Karpas-422 (cell line): ENCODE measurements around the gene AMER2. TPM values are rescaled to one million over a fixed set of nuclear protein-coding genes. Genes with fewer than 3 reads are reported as not detected.

Experiments
- DNase-seq: peaks from one replicate; pipeline ENCODE4 v3.0.0-alpha.2; 2015
- H2AFZ ChIP-seq: fragments of 200-600 bp; sonication (generic); 2 replicates; pipeline ENCODE4 v1.6.1; 2014; ENCODE audit warnings: antibody characterized with exemption, low read length, mixed read lengths
- H3K27ac ChIP-seq: fragments of 200-600 bp; sonication (generic); 2 replicates; pipeline ENCODE4 v1.5.1; 2014; ENCODE audit warnings: mild to moderate bottlenecking, low read length, moderate library complexity
- H3K27me3 ChIP-seq: fragments of 200-600 bp; sonication (generic); 2 replicates; pipeline ENCODE4 v1.6.1; 2014; ENCODE audit warnings: low read length, mixed read lengths
- H3K36me3 ChIP-seq: fragments of 200-600 bp; sonication (generic); 2 replicates; pipeline ENCODE4 v1.6.1; 2014; ENCODE audit warnings: low read length, mixed read lengths; ENCODE audit not compliant: insufficient read depth
- H3K4me1 ChIP-seq: fragments of 200-600 bp; sonication (generic); 2 replicates; pipeline ENCODE4 v1.6.1; 2014; ENCODE audit warnings: mild to moderate bottlenecking, low read length, mixed read lengths
- H3K4me2 ChIP-seq: fragments of 200-600 bp; sonication (generic); 2 replicates; pipeline ENCODE4 v1.6.1; 2014; ENCODE audit warnings: low read length, low read depth, mild to moderate bottlenecking; ENCODE audit not compliant: poor library complexity, severe bottlenecking
- H3K4me3 ChIP-seq: fragments of 200-600 bp; sonication (generic); 2 replicates; pipeline ENCODE4 v1.5.1; 2014; ENCODE audit warnings: mild to moderate bottlenecking, antibody characterized with exemption, low read length, mixed read lengths
- H3K79me2 ChIP-seq: fragments of 200-600 bp; sonication (generic); 2 replicates; pipeline ENCODE4 v1.6.1; 2014; ENCODE audit warnings: mild to moderate bottlenecking, low read length, mixed read lengths
- H3K9ac ChIP-seq: fragments of 200-600 bp; sonication (generic); 2 replicates; pipeline ENCODE4 v1.6.0; 2014; ENCODE audit warnings: low read length
- H3K9me2 ChIP-seq: fragments of 200-600 bp; sonication (generic), shearing (Covaris generic); replicated peaks from 2 replicates; pipeline ENCODE4 v1.6.0; 2014; ENCODE audit warnings: mild to moderate bottlenecking, low read length, moderate library complexity; ENCODE audit not compliant: insufficient read depth
- H3K9me3 ChIP-seq: fragments of 300-700, 200-600 bp; sonication (generic); 2 replicates; pipeline ENCODE4 v1.6.1; 2014; ENCODE audit warnings: low read length, mixed read lengths
- H4K20me1 ChIP-seq: fragments of 200-600 bp; sonication (generic); 2 replicates; pipeline ENCODE4 v1.6.1; 2014; ENCODE audit warnings: mild to moderate bottlenecking, antibody characterized with exemption, low read length, low read depth; ENCODE audit not compliant: insufficient read depth
- total RNA-seq: library from RNA; depleted of rRNA; stranded (reverse); fragments of >200 nt; shearing (Covaris generic); gene quantifications from 2 replicates; pipeline ENCODE4 v1.2.3, GENCODE V29; 2014; ENCODE audit warnings: low replicate concordance

Gene AMER2
- total RNA-seq, 1 experiment from 2014 or later, result not detected

DNA sequence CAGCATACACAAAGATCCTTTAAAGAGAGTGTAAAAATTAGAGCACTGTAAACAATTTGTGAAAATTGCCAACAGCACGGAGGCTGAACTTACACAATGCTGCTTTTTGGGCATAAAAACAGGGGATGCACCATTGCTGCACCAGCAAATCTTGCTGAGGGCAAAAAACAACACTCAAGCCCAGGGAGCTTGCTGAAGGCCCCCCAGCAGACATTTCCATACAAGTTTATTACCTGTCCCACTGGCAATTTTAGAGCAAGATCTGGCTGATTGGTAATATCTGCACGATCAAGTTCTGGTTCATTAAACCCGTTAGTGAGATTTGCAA lies 34.3 kb downstream of the AMER2 start:
- no peak overlapping the region for H3K9ac ChIP-seq
- no peak overlapping the region for H3K4me3 ChIP-seq
- DNase-seq, result no peak
- no peak overlapping the region for H2AFZ ChIP-seq
- no peaks in the 10 kb centered on the region for H3K9me2 ChIP-seq
- no peak overlapping the region for H3K4me2 ChIP-seq
- no peak overlapping the region for H3K27ac ChIP-seq
- H3K27me3 ChIP-seq, result no peaks in the 10 kb centered on the region
- H3K4me1 ChIP-seq, result no peaks in the 10 kb centered on the region
- H4K20me1 ChIP-seq, result no peaks in the 10 kb centered on the region
- no peaks in the 10 kb centered on the region for H3K79me2 ChIP-seq
- no peaks in the 10 kb centered on the region for H3K9me3 ChIP-seq
- H3K36me3 ChIP-seq, result no peaks in the 10 kb centered on the region

GRCh38 chr13:25136880-25137787 lies 35.0 kb downstream of the AMER2 start:
- Histone ChIP-seq H3K4me2 (no peak overlapping the region), H3K27ac (no peak overlapping the region), H3K9me3 (no peaks in the 10 kb centered on the region), H3K36me3 (no peaks in the 10 kb centered on the region), H4K20me1 (no peaks in the 10 kb centered on the region), H3K9me2 (no peaks in the 10 kb centered on the region), H3K9ac (no peak overlapping the region), H3K4me3 (no peak overlapping the region), H2AFZ (no peak overlapping the region), H3K79me2 (no peaks in the 10 kb centered on the region), H3K27me3 (no peaks in the 10 kb centered on the region), H3K4me1 (no peaks in the 10 kb centered on the region)
- no peak for DNase-seq

GRCh38 chr13:25135896-25136295 lies 36.2 kb downstream of the AMER2 start:
- H3K4me1 ChIP-seq, result no peaks in the 10 kb centered on the region
- H3K27ac ChIP-seq, result no peak overlapping the region
- no peak overlapping the region for H2AFZ ChIP-seq
- H3K79me2 ChIP-seq, result no peaks in the 10 kb centered on the region
- no peaks in the 10 kb centered on the region for H3K27me3 ChIP-seq
- no peaks in the 10 kb centered on the region for H3K9me3 ChIP-seq
- H3K36me3 ChIP-seq, result no peaks in the 10 kb centered on the region
- no peak overlapping the region for H3K4me3 ChIP-seq
- H3K9ac ChIP-seq, result no peak overlapping the region
- no peak overlapping the region for H3K4me2 ChIP-seq
- DNase-seq, result no peak
- no peaks in the 10 kb centered on the region for H3K9me2 ChIP-seq
- H4K20me1 ChIP-seq, result no peaks in the 10 kb centered on the region

GRCh38 chr13:25132751-25133390 lies 39.2 kb downstream of the AMER2 start:
- Histone ChIP-seq H3K9me2 (no peaks in the 10 kb centered on the region), H2AFZ (no peak overlapping the region), H3K4me2 (no peak overlapping the region), H3K4me3 (no peak overlapping the region), H4K20me1 (no peaks in the 10 kb centered on the region), H3K79me2 (no peaks in the 10 kb centered on the region), H3K9me3 (no peaks in the 10 kb centered on the region), H3K9ac (no peak overlapping the region), H3K4me1 (no peaks in the 10 kb centered on the region), H3K27ac (no peak overlapping the region), H3K36me3 (no peaks in the 10 kb centered on the region), H3K27me3 (no peaks in the 10 kb centered on the region)
- no peak for DNase-seq

GRCh38 chr13:25131881-25132420 lies 40.1 kb downstream of the AMER2 start:
- Histone ChIP-seq H3K79me2 (no peaks in the 10 kb centered on the region), H2AFZ (no peak overlapping the region), H3K9me3 (no peaks in the 10 kb centered on the region), H4K20me1 (no peaks in the 10 kb centered on the region), H3K4me3 (no peak overlapping the region), H3K27me3 (no peaks in the 10 kb centered on the region), H3K4me2 (no peak overlapping the region), H3K36me3 (no peaks in the 10 kb centered on the region), H3K9ac (no peak overlapping the region), H3K4me1 (peaks cover 1% of the 10 kb centered on the region), H3K27ac (no peak overlapping the region), H3K9me2 (no peaks in the 10 kb centered on the region)
- no peak for DNase-seq

DNA sequence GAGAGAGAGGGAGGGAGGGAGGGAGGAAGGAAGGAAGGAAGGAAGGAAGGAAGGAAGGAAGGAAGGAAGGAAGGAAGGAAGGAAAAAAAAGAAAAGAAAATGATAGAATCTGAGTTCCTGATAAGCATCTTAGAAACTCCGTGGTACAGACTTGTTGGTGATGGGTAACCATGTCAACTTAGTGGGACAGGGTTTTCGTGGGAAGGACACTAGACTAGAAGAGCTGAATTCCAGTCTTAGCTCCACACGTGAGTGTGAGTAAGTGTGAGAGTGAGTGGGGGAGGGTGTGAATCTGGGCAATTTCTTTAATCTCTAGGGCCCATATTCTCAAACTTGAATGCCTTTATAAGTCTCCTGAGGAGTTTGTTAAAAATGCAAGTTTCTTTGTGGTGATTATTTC lies 41.1 kb downstream of the AMER2 start:
- no peak for DNase-seq
- H3K4me2 ChIP-seq, result no peak overlapping the region
- no peak overlapping the region for H3K27ac ChIP-seq

GRCh38 chr13:25118378-25118905 lies 53.6 kb downstream of the AMER2 start:
- Histone ChIP-seq H2AFZ (peak overlapping the region; percentile 48), H3K27me3 (no peaks in the 10 kb centered on the region), H3K4me3 (peak overlapping the region; percentile 35), H3K9me2 (no peaks in the 10 kb centered on the region), H3K9me3 (no peaks in the 10 kb centered on the region), H3K9ac (peak overlapping the region; percentile 34), H4K20me1 (no peaks in the 10 kb centered on the region), H3K27ac (peak overlapping the region; percentile 74), H3K36me3 (no peaks in the 10 kb centered on the region), H3K79me2 (no peaks in the 10 kb centered on the region), H3K4me2 (peak overlapping the region; percentile 64), H3K4me1 (peaks cover 18% of the 10 kb centered on the region)
- peak; percentile 77 for DNase-seq

More for the DNA sequence above, 41.1 kb downstream of the AMER2 start:
- Histone ChIP-seq H3K27me3 (no peaks in the 10 kb centered on the region), H3K9me2 (no peaks in the 10 kb centered on the region), H3K4me3 (no peak overlapping the region), H4K20me1 (no peaks in the 10 kb centered on the region), H3K9me3 (no peaks in the 10 kb centered on the region), H3K9ac (no peak overlapping the region), H3K36me3 (no peaks in the 10 kb centered on the region), H3K79me2 (no peaks in the 10 kb centered on the region), H3K4me1 (peaks cover 9% of the 10 kb centered on the region), H2AFZ (no peak overlapping the region)

GRCh38 chr13:25117312-25117711 lies 54.8 kb downstream of the AMER2 start:
- H3K27me3 ChIP-seq, result 0 out of 2 replicates have a peak, but pooled peaks cover 5% of the 10 kb centered on the region
- no peak overlapping the region for H3K9ac ChIP-seq
- no peak for DNase-seq
- no peaks in the 10 kb centered on the region for H4K20me1 ChIP-seq
- peaks cover 18% of the 10 kb centered on the region for H3K4me1 ChIP-seq
- H3K36me3 ChIP-seq, result no peaks in the 10 kb centered on the region
- no peak overlapping the region for H2AFZ ChIP-seq
- no peaks in the 10 kb centered on the region for H3K9me3 ChIP-seq
- H3K9me2 ChIP-seq, result no peaks in the 10 kb centered on the region
- no peaks in the 10 kb centered on the region for H3K79me2 ChIP-seq
- no peak overlapping the region for H3K4me3 ChIP-seq
- H3K4me2 ChIP-seq, result no peak overlapping the region
- H3K27ac ChIP-seq, result no peak overlapping the region
